Stimulated activated CD4-positive, alpha-beta T cell treated with anti-CD3 and anti-CD28 coated beads, Interleukin-15, amount 100 ng/mL, for 1 hour (primary cell): ENCODE results near the gene STK16.
"Not testable (repeated sequence)": the region's sequence is repeated elsewhere in the genome, so short reads cannot be mapped to it uniquely, and the experiment has no call there.

Experiments
- DNase-seq, 2 donors: peaks; one replicate each; pipeline ENCODE4 v3.0.0-alpha.2; 2020; ENCODE audit warnings: low read depth in 1 of 2, low spot score in 1 of 2

Gene STK16

DNA sequence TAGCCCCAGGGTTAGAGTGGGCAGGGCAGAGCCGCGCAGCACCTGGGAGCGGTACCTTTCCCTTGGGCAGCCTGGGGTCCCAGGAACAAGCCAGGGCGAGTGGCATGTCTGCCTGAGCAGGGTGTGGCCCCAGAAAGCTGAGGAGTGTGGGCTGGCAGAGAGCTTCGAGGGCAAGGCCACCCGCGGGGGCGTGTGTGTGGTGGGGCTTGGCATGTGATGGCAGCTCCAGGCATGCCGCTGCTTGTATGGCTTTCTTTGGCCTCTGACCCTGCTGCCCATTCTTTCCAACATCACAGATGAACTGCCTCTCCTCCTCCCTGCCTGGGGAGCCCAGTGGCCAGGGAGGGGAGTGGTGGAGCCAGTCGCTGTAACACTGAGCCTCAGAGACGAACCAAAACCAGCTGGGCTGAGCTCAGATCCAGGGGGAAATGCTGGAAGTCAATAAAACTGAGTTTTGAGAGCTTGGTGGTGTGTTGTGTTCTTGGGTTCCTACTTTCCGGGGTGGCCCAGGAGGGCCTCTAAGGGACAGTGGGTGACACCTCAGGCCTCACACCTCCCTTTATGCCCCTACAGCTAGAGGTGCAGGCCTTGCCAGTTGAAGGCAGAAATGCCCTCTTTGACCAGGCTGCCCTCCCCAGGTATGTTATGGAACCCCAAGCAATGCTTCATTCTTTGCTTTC is 41.3 kb downstream of the STK16 start:
- no peak for DNase-seq

DNA sequence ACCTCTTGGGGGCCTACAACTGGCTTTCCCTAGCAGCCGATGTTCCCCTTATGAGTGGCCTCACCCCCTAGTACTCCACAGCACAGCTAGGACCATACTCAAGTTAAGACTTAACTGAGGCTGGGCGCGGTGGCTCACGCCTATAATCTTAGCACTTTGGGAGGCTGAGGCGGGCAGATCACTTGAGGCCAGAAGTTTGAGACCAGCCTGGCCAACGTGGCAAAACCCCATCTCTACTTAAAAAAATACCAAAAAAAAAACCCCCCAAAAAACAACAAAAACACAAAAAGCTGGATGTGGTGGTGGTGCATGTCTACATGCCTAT is 41.8 kb downstream of the STK16 start:
- DNase-seq: not testable (repeated sequence)

DNA sequence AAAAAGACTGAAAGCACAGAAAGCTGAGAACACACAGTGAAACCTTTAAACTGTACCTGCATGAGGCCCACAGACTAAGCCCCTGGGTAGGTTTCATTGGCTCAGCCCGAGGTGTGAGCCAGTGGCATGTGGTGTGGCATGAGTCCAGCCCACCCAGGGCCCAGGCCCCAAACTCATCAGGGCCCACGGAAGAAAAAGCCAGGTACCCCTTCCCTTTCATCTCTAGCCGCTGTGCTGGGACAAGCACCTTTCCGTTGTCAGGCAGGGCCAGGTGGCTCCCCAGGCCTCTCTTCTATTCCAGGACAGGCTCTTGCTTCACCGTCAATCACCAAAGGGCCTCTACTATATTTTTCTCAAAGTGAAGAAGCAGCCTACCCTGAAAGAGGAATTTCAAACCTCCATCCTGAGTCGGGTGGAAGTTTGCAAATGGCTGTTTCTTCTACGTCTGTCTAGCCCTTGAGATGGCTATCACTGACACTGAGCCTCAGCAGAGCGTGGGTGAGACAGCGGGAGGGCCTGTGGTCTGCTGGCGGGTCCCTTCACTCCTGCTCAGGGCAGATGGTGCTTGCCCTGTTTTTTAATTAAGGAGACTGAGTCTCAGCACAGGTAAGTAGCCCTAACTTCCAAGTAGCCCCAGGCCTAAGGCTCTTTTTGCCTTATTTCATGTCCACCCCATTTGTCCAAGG is 42.4 kb downstream of the STK16 start:
- no peak for DNase-seq

DNA sequence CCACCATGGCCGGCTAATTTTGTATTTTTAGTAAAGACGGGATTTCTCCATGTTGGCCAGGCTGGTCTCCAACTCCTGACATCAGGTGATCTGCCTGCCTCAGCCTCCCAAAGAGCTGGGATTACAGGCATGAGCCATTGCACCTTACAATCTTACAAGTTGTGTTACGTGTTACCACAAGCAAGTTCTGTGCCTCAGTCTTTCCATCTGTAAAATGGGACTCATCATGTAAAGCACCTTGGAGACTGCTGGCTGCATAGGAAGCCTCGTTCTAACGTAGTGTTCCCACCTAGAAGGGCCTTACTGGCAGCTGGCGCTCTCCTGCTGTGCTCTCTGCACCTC is 43.9 kb downstream of the STK16 start:
- DNase-seq: no peak

DNA sequence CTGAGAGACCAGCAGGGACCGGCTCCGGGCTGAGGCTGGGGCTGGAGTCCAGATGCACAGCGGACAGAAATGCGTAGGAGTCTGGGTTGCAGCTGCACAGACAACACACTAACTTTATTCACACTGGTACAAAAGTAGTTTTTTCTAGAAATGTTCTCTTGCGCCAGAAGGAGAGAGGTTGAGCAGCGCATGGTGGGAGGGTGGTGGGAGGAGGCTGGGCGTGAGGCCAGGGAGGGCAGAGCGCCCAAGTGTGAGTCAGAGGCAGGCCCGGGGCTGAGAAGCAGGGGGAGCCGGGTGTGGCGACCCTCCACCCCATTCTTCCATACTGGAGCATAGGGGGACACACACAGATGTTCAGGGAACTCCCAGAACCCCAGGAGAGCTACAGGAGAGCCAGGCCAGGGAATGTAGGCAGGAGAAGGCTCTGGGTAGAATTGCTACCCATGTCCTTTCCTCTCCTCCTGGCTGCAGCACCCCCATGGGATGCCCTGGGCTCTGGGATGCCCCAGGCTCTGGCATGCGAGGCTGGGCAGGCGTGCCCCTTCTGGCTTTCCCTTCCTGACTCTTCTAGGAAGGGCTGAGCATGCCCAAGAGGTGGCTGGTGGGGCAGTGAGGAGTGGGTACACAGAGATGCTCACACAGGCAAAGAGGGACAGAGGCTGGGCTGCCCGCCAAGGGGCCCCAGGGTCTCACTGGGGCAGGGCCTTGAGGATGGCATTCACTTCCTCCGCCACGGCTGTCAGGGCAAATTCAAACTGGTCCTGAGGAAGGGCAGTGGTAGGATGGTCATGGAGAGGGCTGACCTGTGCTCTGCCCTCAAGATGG is 44.5 kb downstream of the STK16 start:
- no peak for DNase-seq

DNA sequence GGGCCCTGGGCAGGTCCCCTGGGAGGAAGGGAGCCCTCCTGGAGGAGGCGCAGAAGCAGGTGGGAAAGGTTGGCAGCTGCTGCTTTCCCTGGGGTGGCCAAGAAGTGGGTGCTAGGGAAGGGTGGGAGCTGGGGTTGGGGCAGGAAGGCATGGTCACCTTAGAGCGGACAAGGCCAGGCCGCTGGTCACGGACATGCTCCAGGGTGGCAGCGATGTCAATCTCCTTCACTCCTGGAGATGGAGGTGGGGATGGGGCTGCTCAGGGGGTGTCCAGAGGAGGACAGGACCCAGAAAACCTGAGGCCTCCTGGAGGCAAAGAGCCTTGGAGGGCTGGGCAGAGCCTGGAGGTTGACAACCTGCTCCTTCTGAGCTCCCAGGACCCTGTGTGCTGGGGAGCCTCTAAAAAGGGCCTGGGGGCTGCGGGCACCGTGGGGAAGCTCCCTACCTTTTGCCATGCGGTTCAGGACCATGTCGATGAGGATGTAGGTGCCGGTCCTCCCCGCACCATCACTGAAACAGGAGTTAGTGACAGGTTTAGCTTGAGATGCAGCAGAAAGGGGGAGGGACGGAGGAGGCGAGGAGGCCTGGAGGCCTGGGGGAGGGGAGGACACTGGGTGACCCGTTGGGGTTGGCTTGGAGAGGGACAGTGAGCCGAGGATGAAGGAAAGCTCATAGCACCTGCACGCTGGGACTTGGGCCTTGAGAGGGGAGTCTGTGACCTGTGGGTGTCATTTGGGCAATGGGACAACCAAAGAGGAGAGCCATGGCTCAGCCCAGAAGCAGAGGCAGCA is 45.3 kb downstream of the STK16 start:
- DNase-seq: no peak

DNA sequence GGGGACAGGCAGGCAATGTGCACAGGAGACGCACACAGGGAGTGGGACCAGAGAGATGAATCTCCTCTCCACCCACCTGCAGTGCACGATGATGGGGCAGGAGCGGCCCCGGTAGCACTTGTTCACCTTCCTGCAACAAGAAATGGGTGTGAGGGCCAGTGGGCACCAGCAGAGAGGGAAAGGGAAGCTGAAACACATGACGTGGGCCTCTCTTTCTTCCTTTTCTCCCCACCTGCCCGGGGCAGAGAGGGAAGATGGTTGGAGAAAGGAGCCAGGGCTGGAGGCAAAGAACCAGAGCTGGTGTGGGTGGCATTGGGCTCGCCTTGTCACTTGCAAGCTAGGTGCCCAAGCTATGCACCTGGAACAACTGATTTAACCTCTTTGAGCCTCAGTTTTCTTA is 46.1 kb downstream of the STK16 start:
- DNase-seq: no peak

DNA sequence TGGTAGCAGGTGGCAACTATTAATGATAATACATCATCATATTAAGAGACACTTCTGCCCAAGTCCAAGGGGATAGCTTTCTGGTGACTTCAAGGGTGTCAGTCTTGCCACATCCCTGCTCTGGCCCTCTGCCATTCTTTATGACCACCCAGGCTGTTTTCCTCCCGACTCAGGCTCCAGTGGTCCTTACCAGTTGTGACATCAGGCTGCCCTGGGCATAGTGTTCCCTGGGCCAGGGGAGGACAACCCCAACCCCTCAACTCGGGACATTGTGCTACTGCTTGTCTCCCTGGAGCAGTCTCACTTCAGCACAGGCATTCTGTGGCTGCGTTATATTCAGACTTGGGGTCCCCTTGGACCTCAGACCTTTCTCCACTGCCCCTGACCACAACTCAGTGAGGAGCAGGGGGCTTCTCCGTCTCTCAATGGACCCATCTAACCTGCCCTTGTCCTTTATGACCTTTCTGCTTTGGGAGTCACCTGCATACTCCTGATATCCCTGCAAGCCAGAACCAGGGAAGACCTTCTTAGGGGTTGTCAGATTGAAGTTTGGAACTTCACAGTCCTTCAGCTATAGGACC is 46.7 kb downstream of the STK16 start:
- no peak for DNase-seq

DNA sequence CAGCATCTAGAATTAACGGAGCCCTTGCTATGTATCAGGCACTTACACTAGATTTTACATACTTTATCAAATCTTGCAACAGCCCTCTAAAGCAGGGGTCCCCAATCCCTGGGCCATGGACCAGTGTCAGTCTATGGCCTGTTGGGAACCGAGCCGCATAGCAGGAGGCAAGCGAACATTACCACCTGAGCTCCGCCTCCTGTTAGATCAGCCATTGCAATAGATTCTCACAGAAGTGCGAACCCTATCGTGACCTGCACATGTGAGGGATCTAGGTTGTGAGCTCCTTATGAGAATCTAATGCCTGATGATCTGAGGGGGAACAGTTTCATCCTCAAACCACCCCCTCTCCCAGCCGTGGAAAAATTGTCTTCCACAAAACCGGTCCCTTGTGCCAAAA is 47.3 kb downstream of the STK16 start:
- no peak for DNase-seq

DNA sequence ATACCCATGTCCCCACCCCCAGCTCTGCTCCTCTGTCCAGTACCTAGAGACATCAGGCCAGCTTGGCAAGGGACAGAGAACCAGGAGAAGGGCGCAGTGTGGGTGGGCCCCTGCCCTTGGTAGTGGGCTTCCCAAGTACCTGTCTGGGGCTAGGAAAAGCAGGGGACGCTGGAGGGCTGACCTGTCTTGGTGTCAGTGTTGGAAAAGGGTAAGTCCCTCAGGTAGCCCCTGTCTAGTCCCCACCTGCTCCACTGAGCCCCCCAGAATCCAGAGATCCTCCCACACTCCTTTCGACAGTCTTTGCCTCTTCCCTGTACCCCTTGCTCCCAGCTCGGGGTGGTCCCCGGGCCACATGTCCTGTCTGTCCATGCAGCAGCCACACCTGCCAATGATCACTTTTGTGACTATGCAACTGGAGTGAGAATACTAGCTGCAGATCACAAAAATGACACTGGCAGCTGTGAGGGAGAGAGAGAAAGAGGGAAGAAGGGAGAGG is 48.5 kb downstream of the STK16 start:
- DNase-seq: no peak

DNA sequence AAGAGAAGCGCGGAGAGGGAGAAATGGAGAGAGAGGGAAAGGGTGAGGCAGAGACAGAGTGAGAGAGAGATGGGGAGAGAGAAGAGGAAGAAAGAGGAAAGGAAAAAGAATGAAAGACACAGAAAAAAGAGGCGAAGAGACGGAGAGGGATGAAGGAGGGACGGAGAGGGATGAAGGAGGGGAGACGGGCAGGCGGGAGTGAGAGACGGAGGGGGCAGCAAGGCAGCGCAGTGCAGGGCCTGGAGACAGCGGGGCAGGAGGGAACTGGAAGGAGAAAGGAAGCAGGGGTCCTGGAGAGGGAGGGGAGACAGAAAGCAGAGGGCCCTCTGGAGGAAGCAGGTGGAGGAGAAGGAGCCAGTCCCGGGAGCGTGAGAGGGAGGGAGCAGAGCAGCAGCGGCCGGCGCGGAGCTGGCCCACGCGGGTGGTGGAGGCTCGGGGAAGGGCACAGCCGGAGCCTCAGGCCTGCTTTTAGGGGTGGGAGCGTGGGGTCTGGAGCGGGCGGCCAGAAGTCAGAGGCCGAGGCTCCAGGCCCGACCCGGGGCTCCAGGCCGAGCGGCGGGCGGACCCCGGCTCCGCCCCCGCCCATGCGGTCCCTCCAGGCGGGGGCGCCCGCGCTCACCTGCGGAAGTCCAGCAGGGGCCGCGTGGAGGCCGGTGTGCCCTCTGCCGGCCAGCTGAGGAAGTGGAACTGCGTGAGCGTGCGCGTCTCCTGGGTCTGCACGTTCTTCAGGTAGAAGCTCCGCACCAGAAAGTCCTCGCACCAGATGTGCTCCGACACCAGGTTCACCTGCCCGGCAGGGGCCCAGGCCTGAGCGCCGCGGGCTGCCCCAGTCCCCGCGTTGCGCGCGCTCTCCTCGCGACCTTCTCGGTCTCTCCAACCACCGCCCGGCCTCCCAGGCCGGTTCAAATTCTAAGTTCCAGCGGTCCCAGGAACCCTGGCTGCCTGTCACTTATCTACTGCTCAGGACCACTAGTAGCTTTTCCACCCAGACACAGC is 49.4 kb downstream of the STK16 start:
- peak; percentile 78 to 87 for DNase-seq

DNA sequence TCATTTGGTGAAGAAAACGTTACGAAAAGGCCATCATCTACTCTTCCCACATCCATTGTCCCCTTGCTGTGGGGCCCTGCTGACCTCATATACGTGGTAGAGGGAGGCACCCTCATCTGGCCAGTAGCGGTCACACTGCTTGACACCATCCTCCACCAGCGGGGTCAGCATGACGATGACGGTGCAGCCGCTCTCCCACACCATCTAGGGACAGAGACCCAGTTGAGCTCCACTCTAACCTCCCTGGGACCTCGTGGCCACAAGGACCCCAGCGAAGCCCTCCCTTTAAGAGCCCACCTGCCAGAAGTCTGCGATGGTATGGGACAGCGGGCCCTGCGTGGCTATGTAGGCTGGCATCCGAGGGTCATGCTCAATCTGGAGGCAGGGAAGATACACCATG is 50.9 kb downstream of the STK16 start:
- no peak for DNase-seq

DNA sequence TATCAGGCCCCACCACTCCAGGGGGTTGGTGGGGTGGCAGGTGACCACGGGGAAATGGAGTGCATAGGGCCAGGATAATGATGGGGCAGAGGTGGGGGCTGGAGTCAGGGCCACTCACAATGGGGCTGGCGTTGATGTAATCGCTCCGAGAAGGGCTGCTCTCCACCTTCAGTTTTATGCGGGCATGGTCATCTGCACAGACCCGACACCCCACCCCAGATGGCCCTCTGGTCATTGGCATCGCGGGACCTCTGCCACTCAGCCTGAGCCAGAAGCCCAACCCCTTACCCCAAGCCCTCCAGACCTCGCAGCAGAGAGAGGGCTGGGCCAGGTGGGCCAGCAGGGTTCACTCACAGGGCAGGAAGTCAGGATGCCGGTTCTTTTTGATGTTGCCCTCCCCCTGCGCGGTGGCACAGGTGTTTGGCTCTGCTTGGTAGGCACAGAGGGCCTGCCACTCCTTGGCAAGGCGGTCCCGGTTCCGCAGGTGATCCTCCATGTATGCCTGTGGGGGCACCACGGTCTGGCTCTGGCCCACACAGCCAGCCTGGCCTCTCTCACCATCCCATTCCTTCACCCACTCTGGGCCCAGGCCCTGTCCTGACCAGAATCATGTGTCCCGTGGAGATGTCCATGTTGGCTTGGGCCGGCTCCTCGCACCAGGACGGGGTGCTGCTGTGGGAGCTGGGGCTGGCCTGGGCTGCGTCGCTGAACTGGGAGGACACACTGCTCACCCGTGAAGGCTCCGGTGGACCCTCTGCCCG is 51.5 kb downstream of the STK16 start:
- DNase-seq: no peak

DNA sequence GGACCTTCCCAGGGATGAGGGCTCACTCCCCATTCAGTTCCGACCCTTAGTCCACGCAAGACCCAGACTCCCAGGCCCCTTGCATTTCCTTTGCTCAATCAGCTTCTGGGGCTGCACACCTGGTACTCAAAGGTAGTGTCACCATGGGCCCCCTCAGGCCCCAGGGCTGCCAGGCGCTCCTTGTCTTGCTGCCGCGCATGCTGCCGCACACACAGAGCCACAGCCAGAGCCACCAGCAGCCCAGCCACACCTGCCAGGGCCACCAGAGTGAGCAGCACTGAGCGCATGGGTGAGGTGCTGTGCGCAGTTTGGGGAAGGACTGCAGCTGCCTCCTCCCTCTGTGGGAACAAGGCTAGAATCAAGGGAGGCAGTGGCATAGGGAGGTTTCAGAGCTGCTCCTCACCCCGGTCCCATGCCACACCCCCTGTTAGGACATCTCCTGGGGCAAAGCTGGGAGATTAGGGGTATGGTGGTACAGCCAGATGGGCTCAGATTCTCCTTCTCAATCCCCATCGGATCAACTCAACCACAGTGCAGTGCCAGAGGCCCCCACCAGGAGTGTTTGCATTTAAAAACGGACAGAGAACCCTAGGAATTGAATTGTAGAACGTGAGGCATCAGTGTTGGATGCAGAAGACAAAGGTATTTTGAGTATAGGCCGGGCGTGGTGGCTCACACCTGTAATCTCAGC is 52.6 kb downstream of the STK16 start:
- no peak for DNase-seq

DNA sequence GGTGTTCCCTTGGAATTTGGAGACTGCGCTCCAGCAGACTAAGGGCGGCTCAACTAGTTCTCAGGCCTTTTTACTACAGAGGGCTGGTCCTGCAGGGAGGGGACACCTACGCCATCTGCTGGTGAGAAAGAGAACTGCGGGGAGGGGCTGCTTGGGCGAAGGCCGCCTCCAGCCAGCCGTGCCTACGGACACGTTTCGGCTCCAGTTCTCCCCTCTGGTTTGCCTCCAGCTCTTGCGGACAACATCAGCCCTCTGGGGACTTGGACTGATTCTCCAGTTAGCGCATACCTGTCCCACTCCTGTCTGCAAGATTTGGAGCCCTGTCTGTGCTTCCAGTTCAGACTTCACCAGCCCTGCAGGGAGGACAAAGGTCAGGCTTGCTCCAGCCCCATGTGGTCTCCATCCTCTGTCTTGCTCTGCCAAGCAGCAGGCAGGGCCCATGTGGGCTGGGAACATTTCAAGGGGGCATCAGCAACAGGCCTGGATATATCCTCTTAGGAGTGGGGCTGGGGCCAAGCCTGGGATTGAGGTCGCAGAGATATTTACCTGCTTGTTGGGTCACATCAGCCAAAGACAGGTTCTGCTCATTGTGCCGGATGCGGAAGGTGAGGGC is 53.6 kb downstream of the STK16 start:
- DNase-seq: peak; percentile 78 to 84

DNA sequence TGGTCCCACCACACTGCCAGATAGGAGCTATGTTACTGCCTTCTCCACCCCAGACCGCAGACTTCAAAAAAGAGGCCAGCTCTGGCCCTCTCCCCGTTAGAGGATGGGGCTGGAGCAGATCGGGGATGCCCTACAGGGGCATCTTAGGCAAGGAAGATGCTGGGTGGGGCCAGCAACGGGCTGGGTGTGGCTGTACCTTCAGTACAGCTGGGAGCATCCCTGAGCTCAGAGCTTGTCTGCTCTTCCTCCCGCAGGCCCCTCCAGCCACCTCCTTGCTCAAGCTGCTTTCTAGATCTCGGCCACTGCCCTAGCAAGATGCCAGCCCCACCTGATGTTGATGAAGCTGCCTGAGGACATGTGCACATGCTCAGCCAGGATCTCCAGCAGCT is 54.1 kb downstream of the STK16 start:
- DNase-seq: no peak
